Sigmoid colon (tissue), 7 donors: ENCODE results near the gene SH3PXD2B. TPM values are rescaled to one million over a fixed set of nuclear protein-coding genes. Genes with fewer than 3 reads are reported as not detected.

Experiments
- DNase-seq: peaks from one replicate; pipeline ENCODE4 v3.0.0-alpha.2; 2019
- H3K27ac ChIP-seq, 4 donors: fragments of 200-600 bp; sonication (generic); one replicate each; pipeline ENCODE4 v1.5.1; 2016 to 2019; ENCODE audit warnings: mild to moderate bottlenecking in 1 of 4
- H3K27me3 ChIP-seq, 3 donors: fragments of 200-600 bp; sonication (generic); one replicate each; pipeline ENCODE4 v1.5.1; 2019; ENCODE audit warnings: mild to moderate bottlenecking in 1 of 3
- H3K36me3 ChIP-seq, 4 donors: fragments of 200-600 bp; sonication (generic); one replicate each; pipeline ENCODE4 v1.5.1; 2016 to 2019
- H3K4me1 ChIP-seq, 4 donors: fragments of 200-600 bp; sonication (generic); one replicate each; pipeline ENCODE4 v1.5.1; 2017 to 2019
- H3K4me3 ChIP-seq, 4 donors: fragments of 200-600 bp; sonication (generic); one replicate each; pipeline ENCODE4 v1.5.1; 2017 to 2019; ENCODE audit warnings: mild to moderate bottlenecking in 2 of 4, moderate library complexity in 1 of 4
- H3K9me3 ChIP-seq, 4 donors: fragments of 200-600 bp in 3 of 4; sonication (generic) in 3 of 4; one replicate each; pipeline versions ENCODE4 v1.5.1 to v1.6.1; 2013 to 2019
- EP300 ChIP-seq, 4 donors: sonication (generic); formaldehyde crosslinking; IDR thresholded peaks; one replicate each; pipeline ENCODE4 v1.6.1; 2017; ENCODE audit warnings: antibody characterized with exemption in 4 of 4
- POLR2A ChIP-seq, 2 donors: fragments of 450-650 bp; IDR thresholded peaks; one replicate each; pipeline ENCODE4 v1.6.1; 2016; ENCODE audit warnings: antibody characterized with exemption in 2 of 2, mild to moderate bottlenecking in 2 of 2, moderate library complexity in 2 of 2
- POLR2AphosphoS5 ChIP-seq, 4 donors: sonication (generic); formaldehyde crosslinking; IDR thresholded peaks; one replicate each; pipeline ENCODE4 v1.6.1; 2017; ENCODE audit warnings: antibody characterized with exemption in 4 of 4
- WGBS, 2 donors: extraction: QIAGEN DNeasy Blood & Tissue Kit; methylation state at CpG; one replicate each; pipeline ENCODE4 v1.1.7; 2013; 5-methylcytosine and 5-hydroxymethylcytosine counted together
- intact Hi-C: fragments of 100-400 bp; cut with DNase I; formaldehyde crosslinking; loops from one replicate; pipeline ENCODE4 v1.15.1; 2023
- polyA plus RNA-seq, 3 donors: library from polyadenylated mRNA; stranded (reverse); fragments of 200-250 nt; gene quantifications; one replicate each; pipeline ENCODE4 v1.2.3, GENCODE V29; 2013
- total RNA-seq, 4 donors: library from RNA; depleted of rRNA; stranded (reverse); fragments of >200 nt; gene quantifications; one replicate each; pipeline ENCODE4 v1.1.0, GENCODE V29; 2016
- TF ChIP-seq, protein P1 (sequence below), 4 experiments: fragments of 450-650 bp in 3 of 4; fragments of 200-600 bp in 1 of 4; IDR thresholded peaks; one replicate each; pipeline ENCODE4 v1.5.1; 2016 to 2019; ENCODE audit warnings: antibody characterized with exemption in 4 of 4, mild to moderate bottlenecking in 3 of 4, moderate library complexity in 2 of 4
- donor health status: healthy with polysubstance abuse.
- donor health status: Bipolar disorder and iron deficiency.
- donor health status: healthy.

Gene SH3PXD2B
- total and polyA plus RNA-seq, 7 donors, result 3.6 to 45.7 (median 19.3) TPM

DNA sequence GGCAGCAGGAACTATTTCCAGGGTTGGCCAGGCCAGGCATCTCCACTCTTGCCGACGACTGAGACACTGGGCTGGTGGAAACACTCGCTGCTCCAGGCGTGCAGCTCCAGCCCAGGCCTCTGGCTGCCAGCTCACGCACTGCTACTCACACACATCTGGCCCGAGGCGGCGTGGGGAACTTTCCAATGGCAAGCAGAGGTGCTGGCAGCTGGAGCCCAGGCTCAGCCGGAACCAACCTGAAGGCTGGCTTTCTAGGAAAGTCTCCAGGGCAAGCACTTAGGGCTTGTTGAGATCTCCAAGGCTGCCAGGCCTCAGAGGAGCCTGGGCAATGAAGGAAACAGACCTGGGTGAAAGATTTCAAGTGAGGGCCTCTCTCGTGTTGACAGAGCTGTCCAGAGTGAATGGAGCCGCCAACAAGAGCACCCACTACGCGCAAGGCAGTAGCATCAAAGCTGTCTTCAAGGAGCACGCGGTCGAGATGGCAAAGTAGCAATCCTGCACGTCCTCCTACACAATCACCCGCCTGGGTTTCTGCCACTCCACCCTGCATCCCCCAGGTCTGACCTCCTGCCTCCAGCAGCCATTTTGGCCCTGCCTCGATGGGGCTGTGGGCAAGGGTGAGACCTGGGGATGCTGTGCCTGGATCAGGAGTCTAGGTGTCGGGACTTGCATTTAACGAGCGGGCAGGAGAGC, 14.4 kb downstream of the SH3PXD2B start:
- H3K27me3 ChIP-seq, result no peaks in the 10 kb centered on the region
- no peak overlapping the region for H3K4me3 ChIP-seq
- 82 to 92% methylated on average over 22 of the region's 22 CpGs for WGBS, 2 donors
- peaks cover 0 to 72% (median 60%) of the 10 kb centered on the region in 4 donors for H3K4me1 ChIP-seq
- peak overlapping the region in 2 of 4 donors; percentile 26 to 95 for H3K27ac ChIP-seq
- no peak for TF ChIP-seq EP300 (IDR thresholded peaks at IDR 0.05)
- TF ChIP-seq POLR2AphosphoS5 (IDR thresholded peaks at IDR 0.05), result peak in 1 of 4 donors; percentile 13
- peak; percentile 82 for DNase-seq
- intact Hi-C loops, result no loop called here
- H3K36me3 ChIP-seq, result no peaks in the 10 kb centered on the region
- no peaks in the 10 kb centered on the region for H3K9me3 ChIP-seq

DNA sequence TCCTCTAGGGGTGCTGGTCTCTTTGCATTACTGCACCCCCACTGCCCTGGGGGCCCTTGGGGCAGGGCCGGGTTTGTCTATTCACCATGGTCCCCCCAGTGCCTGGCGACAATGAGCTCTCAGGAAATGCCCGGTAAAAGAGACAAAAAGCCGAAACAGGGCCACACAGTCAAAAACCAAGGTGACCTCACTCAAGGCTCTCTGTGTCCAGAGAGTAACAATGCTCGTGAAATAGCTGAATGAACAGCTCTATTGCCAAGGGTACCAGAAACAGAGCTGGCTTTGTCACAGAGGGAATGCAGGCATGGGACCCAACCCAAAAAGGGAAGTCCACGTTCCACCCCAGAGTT, 16.0 kb downstream of the SH3PXD2B start:
- peak; percentile 72 for DNase-seq
- H3K9me3 ChIP-seq, result no peaks in the 10 kb centered on the region
- H3K27ac ChIP-seq, result peak overlapping the region; percentile 63 to 95 (median 68)
- H3K27me3 ChIP-seq, result no peaks in the 10 kb centered on the region
- peaks cover 0 to 62% (median 45%) of the 10 kb centered on the region in 4 donors for H3K4me1 ChIP-seq
- no peaks in the 10 kb centered on the region for H3K36me3 ChIP-seq
- TF ChIP-seq, protein P1, sequence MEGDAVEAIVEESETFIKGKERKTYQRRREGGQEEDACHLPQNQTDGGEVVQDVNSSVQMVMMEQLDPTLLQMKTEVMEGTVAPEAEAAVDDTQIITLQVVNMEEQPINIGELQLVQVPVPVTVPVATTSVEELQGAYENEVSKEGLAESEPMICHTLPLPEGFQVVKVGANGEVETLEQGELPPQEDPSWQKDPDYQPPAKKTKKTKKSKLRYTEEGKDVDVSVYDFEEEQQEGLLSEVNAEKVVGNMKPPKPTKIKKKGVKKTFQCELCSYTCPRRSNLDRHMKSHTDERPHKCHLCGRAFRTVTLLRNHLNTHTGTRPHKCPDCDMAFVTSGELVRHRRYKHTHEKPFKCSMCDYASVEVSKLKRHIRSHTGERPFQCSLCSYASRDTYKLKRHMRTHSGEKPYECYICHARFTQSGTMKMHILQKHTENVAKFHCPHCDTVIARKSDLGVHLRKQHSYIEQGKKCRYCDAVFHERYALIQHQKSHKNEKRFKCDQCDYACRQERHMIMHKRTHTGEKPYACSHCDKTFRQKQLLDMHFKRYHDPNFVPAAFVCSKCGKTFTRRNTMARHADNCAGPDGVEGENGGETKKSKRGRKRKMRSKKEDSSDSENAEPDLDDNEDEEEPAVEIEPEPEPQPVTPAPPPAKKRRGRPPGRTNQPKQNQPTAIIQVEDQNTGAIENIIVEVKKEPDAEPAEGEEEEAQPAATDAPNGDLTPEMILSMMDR (IDR thresholded peaks at IDR 0.05), result no peak
- peak in 1 of 4 donors; percentile 14 for TF ChIP-seq POLR2AphosphoS5 (IDR thresholded peaks at IDR 0.05)
- no peak overlapping the region for H3K4me3 ChIP-seq
- WGBS, 2 donors, result 56 to 76% methylated on average over 6 of the region's 6 CpGs
- intact Hi-C loops, result no loop called here

DNA sequence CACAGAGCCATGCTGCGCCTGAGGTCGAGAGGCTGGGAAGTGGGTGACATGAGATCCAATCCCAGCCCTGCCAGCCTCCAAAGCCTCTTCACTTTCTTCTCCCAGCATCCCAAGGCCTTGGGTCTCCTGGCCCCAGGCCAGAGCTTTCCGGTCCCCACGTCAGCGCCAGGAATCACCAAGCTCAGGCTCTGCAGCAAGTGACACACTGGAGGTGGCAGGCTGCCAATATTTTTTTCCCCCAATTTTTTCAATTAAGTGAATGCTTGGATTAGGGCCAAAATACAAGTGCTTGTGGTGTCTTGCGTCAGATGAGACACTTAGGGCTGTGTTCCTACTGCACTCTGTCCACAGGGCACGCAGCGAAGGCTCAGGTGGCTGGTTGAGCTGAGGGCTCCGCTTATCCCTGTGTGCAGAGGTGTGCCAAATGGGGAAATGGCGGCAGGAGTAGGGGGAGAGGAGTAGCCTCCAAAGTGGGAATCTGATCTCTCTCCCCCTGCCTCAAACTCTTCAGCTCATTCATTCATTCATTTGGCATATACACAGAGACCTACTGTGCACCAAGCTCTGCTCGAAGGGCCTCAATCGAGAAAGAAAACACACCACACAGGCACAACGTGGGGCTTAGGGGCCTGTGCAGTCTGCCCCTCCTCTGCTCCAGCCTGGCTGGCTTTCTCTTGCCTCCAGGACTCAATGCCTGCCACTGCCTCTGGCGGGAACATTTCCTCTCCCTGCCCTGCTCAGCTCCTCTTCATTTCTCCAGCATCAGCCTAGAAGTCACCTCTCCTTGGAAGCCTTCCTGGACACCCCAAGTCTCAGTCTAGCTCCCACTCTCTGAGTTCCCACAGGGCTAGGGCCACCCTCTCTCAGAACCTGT, 16.6 kb downstream of the SH3PXD2B start:
- H3K27ac ChIP-seq, result peak overlapping the region; percentile 63 to 95 (median 68)
- intact Hi-C loops, result no loop called here
- no peaks in the 10 kb centered on the region for H3K9me3 ChIP-seq
- H3K4me3 ChIP-seq, result no peak overlapping the region
- peak; percentile 91 for DNase-seq
- H3K36me3 ChIP-seq, result no peaks in the 10 kb centered on the region
- peak in 2 of 4 donors; percentile 50 to 64 for TF ChIP-seq EP300 (IDR thresholded peaks at IDR 0.05)
- peak; percentile 59 to 85 (median 70) for TF ChIP-seq POLR2AphosphoS5 (IDR thresholded peaks at IDR 0.05)
- TF ChIP-seq, protein P1 (IDR thresholded peaks at IDR 0.05), result no peak
- peaks cover 0 to 56% (median 39%) of the 10 kb centered on the region in 4 donors for H3K4me1 ChIP-seq
- H3K27me3 ChIP-seq, result no peaks in the 10 kb centered on the region
- WGBS, 2 donors, result 72 to 77% methylated on average over 14 of the region's 14 CpGs

DNA sequence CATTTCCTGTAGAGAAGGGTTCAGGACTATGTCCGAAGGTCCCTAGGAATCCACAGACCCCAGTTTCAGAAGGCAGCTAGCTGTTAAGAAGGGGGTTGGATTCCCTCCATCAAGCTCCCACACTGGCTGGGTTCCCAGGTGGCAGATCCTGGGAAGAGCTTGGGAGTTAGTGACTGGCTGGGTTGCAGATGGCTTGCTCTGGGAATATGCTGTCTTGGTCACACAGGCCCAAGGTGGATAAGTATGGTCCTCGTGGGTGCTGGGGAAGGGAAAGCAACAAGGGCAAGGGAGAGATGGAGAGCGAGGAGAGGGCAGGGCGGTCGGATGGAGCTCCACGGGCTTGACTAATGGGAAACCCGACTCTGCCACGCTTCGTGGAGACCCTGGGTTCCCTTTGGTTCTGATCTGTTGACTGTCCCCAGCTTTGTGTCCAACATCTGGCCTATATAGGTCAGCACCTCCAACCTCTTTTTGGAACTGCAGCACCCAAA, 17.4 kb downstream of the SH3PXD2B start:
- Histone ChIP-seq H3K4me1 (peaks cover 0 to 51% (median 34%) of the 10 kb centered on the region in 4 donors), H3K27me3 (no peaks in the 10 kb centered on the region), H3K9me3 (no peaks in the 10 kb centered on the region), H3K27ac (peak overlapping the region; percentile 63 to 95 (median 68)), H3K36me3 (no peaks in the 10 kb centered on the region), H3K4me3 (no peak overlapping the region)
- intact Hi-C loops, result no loop called here
- peak; percentile 63 for DNase-seq
- 82 to 86% methylated on average over 9 of the region's 9 CpGs for WGBS, 2 donors
- no peak for TF ChIP-seq POLR2AphosphoS5 (IDR thresholded peaks at IDR 0.05)
- TF ChIP-seq POLR2A (IDR thresholded peaks at IDR 0.05), result no peak
- TF ChIP-seq, protein P1 (IDR thresholded peaks at IDR 0.05), result no peak
